DND-41 (cell line): ENCODE measurements around the gene COCH.

Experiments used
- CTCF ChIP-seq: IDR thresholded peaks from 2 replicates; pipeline ENCODE4 v1.5.1; 2012; ENCODE audit warnings: borderline replicate concordance, low read length, moderate library complexity, mild to moderate bottlenecking; ENCODE audit not compliant: poor library complexity, severe bottlenecking; ENCODE audit errors: extremely low read depth
- EZH2 ChIP-seq: IDR thresholded peaks from 3 replicates; pipeline ENCODE4 v1.6.1; 2012; ENCODE audit warnings: borderline replicate concordance, low read depth, mild to moderate bottlenecking, moderate library complexity, low read length, inconsistent platforms; ENCODE audit not compliant: severe bottlenecking

DNA sequence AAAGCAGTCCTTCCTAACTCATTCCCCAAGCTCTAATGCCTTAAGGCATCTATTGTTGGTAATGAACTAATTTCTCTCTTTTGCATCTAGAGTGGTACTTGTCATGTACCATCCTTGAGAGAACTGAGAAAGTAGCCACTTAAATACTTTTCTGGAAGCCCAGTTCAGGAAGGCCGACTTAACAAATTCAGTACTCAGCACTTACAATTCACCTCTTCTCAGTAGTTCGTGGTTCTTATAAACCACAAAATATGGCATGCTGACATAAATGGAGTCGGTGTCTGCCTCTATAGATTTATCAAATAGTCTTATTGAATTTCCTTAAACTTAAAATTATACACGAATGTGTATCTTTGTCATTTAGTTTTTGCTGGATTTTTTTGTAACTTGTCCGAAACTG, 9.4 kb upstream of the COCH start:
- TF ChIP-seq CTCF (no peak), EZH2 (no peak)
